G401.6 (cell line): ENCODE results near the gene PGLYRP4.

ENCODE experiments used
- FAIRE-seq: peaks from 2 replicates; lab custom pipeline; 2012; peaks lifted over from hg19 to GRCh38; lab: Jason Lieb, UNC

The PGLYRP4 gene

DNA sequence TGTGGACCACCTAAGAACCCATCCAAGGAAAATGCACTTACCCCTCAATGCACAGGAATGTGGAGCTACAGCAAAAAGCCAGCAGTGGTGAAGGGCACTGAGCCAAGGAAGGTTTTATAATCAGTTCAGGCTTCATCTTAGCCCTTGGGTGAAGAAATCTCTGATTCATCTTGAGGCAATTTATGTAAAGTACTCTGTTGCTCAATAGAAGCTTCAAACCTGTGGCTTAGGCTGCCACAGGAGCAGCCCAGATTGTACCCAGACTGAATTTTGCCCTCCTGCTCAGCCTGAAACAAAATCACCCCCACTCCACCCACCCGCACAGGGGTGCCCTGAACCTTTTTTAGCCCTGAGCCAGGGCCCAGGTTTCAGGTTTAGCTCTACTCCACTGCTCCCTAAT is 26.9 kb upstream of the PGLYRP4 start, which contains the start of gene S100A12:
S100A12 (minus strand) TSS at position 111 of the 400 bp plus-strand sequence. CDS start 1,029 bp downstream, outside the sequence.
- FAIRE-seq = no peak

DNA sequence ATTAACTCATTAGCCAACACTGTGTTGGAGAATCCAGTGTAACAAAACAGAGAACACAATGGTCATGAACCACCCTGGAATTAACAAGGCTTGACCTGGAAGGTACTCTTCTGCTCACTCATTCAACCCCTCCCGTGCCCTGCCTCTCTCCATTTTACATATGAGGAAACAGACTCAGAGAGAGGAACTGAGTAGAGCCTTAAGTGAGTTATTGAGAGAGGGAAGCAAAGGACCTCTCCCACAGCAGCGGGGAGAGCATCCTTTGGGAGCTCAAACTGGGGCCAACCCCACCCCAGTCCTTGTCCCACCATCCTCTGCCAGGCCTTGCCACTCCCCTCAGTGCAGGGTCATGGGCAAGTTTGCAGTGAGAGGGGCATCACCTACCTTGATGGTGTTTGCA is 25.4 kb upstream of the PGLYRP4 start:
- FAIRE-seq = no peak

DNA sequence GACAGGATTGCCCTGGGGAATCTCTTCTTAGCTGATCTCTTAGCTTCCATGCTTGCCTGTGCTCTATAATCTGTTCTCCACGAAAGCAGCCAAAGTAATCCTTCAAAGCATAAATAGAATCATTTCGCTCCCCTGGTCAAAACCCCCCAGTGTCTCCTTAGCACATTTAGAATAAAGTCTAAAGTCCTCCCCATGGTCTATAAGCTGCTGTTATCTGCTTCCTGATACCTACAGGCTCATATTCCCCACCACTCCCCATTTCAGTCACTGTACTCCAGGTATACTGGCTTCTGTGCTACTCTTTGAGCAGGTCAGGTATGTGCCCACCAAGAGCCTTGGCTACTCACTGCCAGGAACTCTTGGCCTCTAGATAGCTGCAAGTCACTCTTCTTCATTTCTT is 23.9 kb upstream of the PGLYRP4 start:
- no peak for FAIRE-seq

- no peak for FAIRE-seq
These were observed 22.6 kb upstream of the PGLYRP4 start for GRCh38 chr1:153371231-153371630.

DNA sequence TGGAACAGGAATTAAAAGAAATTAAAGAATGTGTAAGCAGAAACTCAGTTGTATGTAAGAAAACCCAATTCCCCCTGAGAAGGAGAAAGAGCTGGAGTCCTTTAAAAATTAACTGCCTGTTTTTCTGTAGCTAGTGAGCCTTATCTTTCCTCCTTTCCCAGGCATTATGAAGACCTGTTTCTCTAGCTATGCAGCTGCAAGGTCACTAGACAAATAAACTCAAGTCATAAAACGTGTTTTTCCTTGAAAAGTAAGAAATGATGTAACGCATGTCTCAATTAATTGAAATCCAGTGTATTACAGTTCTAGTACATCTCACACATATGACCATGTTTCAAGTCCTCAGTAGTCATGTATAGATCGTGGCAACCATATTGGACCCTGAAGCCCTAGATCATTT is 21.5 kb upstream of the PGLYRP4 start:
- FAIRE-seq = no peak

DNA sequence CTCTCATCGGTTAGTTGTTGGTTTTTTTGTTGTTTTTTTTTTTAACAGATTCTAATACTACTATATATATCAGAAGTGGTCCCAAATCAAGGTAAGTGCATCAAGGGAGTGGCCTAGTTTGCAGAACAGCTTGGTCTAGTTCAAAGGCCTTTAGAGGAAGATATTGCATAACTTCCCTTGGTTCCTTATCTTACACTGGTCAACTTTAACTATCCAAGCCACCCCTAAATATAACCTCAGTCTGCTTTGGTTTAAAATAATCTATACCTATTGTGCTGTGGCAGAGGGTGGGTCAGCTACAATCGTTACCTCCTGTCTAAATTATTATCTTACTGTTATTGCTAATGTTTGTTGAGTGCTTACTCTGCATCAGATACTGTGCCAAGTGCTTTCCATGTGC is 19.9 kb upstream of the PGLYRP4 start:
- FAIRE-seq = no peak

DNA sequence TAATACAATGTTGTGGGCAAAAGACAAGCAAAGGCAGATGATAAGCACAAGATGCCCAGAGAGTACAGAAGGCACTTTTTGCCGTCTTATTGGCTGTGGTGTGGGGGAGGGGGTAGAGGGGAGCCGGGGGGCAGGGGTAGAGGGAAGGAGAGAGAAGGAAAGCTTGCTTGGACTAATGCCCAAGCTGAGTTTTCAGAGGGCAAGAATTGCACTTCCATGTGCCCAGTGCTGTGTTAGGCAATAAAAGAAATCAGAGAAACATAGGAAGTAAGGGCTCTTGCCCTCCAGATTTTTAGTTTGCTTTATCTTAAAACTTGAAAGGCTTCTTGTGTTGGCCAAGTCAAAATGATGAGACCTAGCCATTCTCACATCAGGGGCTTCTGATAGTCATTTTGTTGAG is 18.4 kb upstream of the PGLYRP4 start:
- FAIRE-seq = no peak

GRCh38 chr1:153366261-153366660 is 17.6 kb upstream of the PGLYRP4 start:
- no peak for FAIRE-seq

DNA sequence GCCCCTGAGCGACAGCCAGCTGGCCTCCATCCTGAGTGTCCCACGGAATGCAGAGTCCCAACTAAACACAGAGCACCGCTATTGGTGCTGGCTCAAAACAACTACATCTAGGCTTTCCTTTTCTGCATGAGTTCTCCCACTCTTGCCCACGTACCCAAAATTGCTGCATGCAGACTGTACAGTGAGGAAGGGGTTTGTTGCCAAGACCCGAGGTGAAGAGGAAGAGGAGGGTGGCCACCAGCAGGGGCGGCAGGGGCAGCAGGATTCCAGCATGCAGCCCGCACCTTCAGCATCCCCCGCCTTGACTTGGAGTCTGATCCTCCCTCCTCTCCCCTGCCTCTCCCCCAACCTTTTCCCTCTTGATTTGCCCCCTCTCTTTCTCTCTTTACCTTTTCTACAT is 17.1 kb upstream of the PGLYRP4 start:
- FAIRE-seq = no peak

DNA sequence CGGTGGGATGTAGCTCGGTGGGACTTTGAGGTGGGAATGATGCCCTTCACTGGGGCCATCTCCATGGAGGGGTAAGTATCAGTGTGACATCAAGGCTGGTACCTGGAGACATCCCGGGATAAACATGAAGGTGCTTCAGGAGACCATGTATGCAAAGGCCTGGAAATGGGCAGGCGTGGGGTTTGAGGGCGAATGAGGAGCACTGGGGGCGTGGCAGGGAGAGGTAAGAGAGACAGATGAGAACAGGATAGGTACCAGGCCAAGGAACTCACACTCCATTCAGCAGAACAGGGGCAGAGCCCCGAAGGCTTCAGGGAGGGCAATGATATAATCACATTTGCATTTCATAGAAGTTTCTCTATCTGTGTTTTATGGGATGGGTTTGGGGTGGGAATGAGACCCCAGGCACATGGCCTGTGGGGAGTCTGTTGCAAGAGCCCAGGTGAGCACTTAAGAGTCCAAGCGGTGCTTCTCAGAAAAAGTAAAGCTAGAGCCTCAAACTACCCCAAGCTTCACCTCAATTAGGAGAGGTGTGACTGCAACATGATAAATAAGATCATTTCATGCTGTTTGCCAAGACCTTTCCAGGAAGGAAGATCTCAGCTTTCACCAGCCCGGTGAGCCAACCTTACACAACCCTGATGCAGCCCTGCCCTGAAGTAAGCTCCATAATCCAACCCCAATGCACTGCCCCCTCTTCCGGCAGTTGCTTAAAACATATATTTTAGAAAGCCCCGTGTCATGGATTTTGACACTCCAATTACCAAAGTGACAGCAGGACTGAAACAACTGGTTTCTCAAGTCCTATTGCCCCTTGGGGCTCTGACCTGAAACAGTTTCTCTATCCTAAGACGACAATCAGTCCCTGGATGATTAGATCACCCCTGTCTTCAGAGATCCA is 16.4 kb upstream of the PGLYRP4 start:
- no peak for FAIRE-seq

GRCh38 chr1:153364156-153364555 is 15.5 kb upstream of the PGLYRP4 start:
- no peak for FAIRE-seq

DNA sequence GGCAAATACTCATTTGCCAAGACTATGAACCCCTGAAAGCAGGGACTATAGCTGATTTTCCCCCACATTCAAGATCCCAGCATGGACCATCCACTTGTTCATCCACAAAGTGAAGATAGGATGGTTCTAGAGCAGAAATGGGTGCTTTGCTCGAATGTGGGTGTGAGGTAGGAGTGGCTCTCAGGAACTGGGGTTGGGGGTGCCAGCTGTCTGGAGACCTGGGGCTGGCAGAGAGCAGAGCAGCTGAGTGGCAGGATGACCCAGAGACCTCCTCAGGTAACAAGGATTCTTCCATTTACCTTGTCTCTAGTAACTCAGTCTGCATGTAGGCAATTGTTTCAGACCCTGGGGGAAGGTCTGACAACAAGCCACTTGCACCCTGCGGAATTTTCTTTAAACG is 15.0 kb upstream of the PGLYRP4 start:
- no peak for FAIRE-seq

DNA sequence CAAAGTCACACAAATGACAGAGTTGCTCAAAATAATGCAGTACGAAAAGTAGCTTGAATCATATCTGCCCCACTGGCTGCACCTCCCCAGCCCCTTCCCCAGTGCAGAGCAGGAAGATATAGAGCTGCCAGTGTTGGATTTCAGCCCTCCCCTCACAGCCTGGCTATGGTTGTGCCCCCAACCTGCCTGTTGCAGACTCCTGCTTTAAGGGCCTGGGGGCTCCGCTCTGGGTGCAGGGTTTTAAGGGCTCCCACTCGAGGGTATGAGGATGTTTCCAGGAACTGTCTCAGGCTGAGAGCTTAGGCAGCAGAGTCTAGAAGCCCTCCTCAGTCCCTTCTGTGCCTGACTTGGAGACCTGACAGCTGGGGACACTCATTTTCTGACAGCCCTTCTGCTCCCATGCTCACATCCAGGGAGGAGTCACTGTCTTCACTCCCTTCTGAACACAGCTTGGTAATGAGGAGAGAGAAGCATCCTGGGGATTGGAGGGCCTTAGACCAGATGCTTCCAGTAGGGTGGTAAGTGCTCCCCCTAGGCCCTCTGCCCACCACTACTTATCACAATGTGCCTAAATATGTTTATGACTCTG is 13.6 kb upstream of the PGLYRP4 start:
- no peak for FAIRE-seq

GRCh38 chr1:153361480-153362109 is 13.0 kb upstream of the PGLYRP4 start:
- FAIRE-seq = no peak

DNA sequence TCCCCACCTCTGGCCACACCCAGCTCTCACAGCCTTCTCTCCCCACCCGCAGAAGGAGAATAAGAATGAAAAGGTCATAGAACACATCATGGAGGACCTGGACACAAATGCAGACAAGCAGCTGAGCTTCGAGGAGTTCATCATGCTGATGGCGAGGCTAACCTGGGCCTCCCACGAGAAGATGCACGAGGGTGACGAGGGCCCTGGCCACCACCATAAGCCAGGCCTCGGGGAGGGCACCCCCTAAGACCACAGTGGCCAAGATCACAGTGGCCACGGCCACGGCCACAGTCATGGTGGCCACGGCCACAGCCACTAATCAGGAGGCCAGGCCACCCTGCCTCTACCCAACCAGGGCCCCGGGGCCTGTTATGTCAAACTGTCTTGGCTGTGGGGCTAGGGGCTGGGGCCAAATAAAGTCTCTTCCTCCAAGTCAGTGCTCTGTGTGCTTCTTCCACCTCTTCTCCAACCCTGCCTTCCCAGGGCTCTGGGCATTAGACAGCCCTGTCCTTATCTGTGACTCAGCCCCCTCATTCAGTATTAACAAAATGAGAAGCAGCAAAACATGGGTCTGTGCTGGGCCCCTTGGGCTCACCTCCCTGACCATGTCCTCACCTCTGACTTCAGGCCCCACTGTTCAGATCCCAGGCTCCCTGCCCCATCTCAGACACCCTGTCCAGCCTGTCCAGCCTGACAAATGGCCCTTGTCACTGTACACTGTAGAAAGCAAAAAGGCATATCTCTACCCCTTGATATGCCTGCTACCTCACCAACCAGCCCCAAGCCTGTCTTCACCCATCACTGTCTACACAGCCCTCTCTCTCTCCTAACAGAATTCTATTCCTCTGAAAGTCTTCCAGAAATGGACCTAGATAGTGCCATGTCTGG is 12.2 kb upstream of the PGLYRP4 start:
- no peak for FAIRE-seq

GRCh38 chr1:153360190-153360589 is 11.5 kb upstream of the PGLYRP4 start:
- FAIRE-seq = no peak

DNA sequence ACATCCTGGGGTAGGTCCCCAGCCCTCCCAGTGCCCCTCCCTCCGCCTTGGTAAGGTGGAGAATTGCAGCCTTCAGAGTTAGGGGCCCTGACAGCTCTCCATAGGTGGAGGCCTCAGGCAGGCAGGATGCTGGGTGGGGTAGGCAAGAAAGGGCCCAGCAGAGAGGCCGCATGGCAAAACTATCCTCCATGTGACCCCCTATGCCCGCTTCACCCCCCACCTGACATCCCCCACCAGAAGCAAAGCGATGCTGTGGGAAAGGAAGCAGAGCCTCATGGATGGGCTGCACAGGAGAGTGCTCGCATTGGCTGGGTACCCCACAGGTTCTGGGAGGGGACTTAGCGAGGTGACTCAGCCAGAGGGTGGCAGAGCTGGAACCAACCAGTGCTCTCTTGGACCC is 10.6 kb upstream of the PGLYRP4 start:
- FAIRE-seq = no peak

DNA sequence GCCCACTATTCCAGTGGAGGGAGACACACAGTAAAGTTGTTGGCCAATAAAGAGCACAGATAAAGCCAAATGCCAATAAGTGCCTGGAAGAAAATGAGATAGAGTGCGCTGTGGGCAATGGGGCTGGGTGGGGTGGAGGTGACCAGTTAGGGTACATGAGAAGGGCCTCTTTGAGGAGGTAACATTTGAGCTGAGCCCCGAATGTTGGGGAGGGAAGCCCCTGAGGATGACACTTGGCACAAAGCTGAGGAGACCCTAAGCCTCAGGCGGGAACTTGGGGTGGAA is 10.0 kb upstream of the PGLYRP4 start:
- no peak for FAIRE-seq

DNA sequence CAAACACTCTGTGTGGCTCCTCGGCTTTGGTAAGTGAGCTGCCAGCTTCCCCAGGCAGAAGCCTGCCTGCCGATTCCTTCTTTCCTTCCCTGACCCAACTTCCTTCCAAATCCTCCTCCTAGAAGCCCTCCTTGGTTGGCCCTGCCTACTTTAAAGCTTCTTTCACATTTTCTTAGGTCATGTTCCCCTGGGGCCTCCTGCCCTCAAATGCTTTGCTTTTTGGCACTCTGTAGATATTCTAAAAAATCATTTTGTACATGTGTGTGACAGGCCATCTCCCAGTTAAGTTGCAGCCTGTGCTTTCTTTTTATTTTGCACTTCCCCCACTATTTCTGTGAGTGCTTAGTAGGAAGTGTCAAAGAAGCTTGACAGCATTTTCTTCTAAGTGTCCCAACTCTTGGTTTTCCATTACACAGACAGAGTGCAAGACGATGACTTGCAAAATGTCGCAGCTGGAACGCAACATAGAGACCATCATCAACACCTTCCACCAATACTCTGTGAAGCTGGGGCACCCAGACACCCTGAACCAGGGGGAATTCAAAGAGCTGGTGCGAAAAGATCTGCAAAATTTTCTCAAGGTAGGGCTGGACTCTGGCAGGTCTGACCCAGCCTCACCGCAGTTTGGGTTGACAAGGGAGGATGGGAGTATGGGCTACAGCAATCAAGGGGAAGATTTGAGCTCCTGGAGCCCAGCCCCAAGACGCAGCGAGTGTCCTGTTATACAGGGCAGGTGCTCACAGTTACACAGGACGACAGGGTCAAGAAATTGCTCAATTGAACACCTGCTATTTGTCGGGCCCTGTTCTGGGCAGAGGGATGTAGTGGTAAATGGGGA is 9.4 kb upstream of the PGLYRP4 start, which contains the start of gene S100A9:
S100A9 (plus strand) TSS at position 2 of the 838 bp plus-strand sequence; CDS start at position 432, 430 bp downstream.
- no peak for FAIRE-seq

DNA sequence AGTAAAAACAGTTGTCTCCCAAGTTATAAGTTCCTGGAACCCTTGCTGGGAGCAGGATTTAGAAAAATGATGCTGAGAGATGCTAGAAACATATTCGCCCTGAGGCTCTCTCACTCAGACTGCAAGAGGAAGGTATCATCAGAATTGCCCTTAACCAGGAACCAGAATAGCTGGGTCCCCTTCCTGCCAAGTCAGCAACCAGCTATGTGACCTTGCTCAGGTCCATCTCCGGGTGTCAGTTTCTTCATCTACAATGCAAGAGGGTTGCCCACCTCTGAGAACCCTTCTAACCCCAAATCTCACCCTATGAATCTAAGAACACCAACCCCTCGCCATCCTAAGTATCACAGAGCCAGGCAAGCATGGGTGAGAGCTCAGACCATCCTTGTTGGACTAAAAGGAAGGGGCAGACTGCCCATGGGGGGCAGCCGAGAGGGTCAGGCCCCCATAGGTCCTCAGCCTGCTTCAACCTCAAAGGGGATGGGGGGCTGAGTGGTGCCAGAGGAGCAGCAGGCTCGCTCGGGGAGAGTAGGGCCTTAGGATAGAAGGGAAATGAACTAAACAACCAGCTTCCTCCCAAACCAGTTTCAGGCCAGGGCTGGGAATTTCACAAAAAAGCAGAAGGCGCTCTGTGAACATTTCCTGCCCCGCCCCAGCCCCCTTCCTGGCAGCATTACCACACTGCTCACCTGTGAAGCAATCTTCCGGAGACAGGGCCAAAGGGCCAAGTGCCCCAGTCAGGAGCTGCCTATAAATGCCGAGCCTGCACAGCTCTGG is 8.6 kb upstream of the PGLYRP4 start:
- FAIRE-seq = no peak
